HL-60 (cell line): ENCODE measurements around the gene FAHD2A.

Source experiments
- DNase-seq, 2 experiments: peaks; one replicate each; pipeline ENCODE4 v3.0.0-alpha.2; 2010 to 2020; ENCODE audit warnings: low read depth in 1 of 2, low spot score in 1 of 2
- H3K27ac ChIP-seq: fragments of 250-450 bp; sonication (Bioruptor Pico); replicated peaks from 2 replicates; pipeline ENCODE4 v1.5.1; 2020; ENCODE audit warnings: mild to moderate bottlenecking, moderate library complexity
- H3K27me3 ChIP-seq: fragments of 250-450 bp; sonication (Bioruptor Pico); 2 replicates; pipeline ENCODE4 v1.5.1; 2021; ENCODE audit warnings: mild to moderate bottlenecking, moderate library complexity; ENCODE audit not compliant: insufficient read depth, poor library complexity, severe bottlenecking
- H3K4me3 ChIP-seq: replicated peaks from 2 replicates; pipeline ENCODE4 v1.5.1; 2011; ENCODE audit warnings: mild to moderate bottlenecking, control low read depth, low read length; ENCODE audit not compliant: insufficient read depth
- GABPA ChIP-seq: IDR thresholded peaks from 2 replicates; pipeline ENCODE4 v1.6.1; 2012; ENCODE audit warnings: low read depth
- POLR2AphosphoS5 ChIP-seq: IDR thresholded peaks from 2 replicates; pipeline ENCODE4 v1.6.1; 2012; ENCODE audit warnings: low read depth
- SPI1 ChIP-seq: IDR thresholded peaks from 2 replicates; pipeline ENCODE4 v1.6.1; 2012; ENCODE audit warnings: low read depth, mild to moderate bottlenecking, borderline replicate concordance
- TF ChIP-seq, protein P1 (sequence below): IDR thresholded peaks from one replicate; pipeline ENCODE4 v1.5.1; 2011; ENCODE audit warnings: low read length, control low read depth, inconsistent platforms; ENCODE audit not compliant: insufficient read depth
- TF ChIP-seq, protein P2 (sequence below): IDR thresholded peaks from 2 replicates; pipeline ENCODE4 v1.6.1; 2012; ENCODE audit warnings: low read depth; ENCODE audit not compliant: insufficient replicate concordance

Gene FAHD2A

DNA sequence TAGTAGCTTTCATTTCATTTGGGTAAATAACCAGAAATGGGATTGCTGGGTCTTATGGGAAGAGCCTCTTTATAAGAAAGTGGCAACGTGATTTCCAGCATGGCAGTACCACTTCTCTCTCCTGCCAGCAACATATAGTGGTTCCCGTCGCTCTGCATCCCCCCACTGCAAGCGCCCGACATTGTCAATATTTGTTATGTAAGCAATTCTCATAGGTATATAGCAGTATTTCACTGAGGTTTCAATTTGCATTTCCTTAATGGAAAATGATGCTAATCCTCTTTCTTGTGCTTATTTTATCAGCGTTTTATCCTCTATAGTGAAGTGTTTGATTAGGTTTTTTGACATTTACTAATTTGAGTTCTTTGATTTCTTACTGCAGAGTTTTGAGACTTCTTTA, 36.0 kb upstream of the FAHD2A start:
- DNase-seq = no peak
- no peak overlapping the region for H3K4me3 ChIP-seq
- no peak for TF ChIP-seq GABPA
- TF ChIP-seq POLR2AphosphoS5 = no peak
- TF ChIP-seq, protein P1, sequence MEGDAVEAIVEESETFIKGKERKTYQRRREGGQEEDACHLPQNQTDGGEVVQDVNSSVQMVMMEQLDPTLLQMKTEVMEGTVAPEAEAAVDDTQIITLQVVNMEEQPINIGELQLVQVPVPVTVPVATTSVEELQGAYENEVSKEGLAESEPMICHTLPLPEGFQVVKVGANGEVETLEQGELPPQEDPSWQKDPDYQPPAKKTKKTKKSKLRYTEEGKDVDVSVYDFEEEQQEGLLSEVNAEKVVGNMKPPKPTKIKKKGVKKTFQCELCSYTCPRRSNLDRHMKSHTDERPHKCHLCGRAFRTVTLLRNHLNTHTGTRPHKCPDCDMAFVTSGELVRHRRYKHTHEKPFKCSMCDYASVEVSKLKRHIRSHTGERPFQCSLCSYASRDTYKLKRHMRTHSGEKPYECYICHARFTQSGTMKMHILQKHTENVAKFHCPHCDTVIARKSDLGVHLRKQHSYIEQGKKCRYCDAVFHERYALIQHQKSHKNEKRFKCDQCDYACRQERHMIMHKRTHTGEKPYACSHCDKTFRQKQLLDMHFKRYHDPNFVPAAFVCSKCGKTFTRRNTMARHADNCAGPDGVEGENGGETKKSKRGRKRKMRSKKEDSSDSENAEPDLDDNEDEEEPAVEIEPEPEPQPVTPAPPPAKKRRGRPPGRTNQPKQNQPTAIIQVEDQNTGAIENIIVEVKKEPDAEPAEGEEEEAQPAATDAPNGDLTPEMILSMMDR = no peak
- no peak for TF ChIP-seq SPI1
- TF ChIP-seq, protein P2, sequence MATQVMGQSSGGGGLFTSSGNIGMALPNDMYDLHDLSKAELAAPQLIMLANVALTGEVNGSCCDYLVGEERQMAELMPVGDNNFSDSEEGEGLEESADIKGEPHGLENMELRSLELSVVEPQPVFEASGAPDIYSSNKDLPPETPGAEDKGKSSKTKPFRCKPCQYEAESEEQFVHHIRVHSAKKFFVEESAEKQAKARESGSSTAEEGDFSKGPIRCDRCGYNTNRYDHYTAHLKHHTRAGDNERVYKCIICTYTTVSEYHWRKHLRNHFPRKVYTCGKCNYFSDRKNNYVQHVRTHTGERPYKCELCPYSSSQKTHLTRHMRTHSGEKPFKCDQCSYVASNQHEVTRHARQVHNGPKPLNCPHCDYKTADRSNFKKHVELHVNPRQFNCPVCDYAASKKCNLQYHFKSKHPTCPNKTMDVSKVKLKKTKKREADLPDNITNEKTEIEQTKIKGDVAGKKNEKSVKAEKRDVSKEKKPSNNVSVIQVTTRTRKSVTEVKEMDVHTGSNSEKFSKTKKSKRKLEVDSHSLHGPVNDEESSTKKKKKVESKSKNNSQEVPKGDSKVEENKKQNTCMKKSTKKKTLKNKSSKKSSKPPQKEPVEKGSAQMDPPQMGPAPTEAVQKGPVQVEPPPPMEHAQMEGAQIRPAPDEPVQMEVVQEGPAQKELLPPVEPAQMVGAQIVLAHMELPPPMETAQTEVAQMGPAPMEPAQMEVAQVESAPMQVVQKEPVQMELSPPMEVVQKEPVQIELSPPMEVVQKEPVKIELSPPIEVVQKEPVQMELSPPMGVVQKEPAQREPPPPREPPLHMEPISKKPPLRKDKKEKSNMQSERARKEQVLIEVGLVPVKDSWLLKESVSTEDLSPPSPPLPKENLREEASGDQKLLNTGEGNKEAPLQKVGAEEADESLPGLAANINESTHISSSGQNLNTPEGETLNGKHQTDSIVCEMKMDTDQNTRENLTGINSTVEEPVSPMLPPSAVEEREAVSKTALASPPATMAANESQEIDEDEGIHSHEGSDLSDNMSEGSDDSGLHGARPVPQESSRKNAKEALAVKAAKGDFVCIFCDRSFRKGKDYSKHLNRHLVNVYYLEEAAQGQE = no peak
- H3K27me3 ChIP-seq = no peaks in the 10 kb centered on the region
- no peak overlapping the region for H3K27ac ChIP-seq

DNA sequence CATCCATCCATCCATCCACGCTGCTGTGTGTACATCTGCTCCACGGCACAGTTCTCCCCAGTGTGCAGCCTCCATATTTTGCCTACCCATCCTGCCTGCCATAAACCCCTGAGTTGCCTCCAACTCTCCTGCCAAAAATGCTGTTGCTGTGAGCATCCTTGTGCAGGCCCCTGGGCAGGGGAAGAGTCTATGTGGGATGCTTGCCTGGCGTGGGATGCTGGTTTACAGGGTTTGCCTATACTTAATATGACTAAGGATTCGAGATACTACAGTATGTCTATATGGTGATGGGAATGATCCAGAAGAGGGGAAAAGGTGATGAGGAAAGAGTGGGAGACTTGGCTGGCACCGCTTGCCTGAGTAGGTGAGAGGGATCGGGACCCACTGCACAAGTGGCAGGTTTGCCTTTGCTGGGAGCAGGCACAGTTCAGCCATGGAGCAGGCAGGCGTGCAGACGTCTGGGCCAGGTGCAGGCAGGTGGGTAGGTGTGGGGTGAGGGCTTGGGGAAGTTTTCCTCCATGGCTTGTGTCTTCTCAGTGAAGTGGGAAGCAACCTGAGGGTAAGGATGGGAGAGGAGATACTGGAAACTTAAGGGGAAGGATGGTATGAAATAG, 30.2 kb upstream of the FAHD2A start:
- no peak overlapping the region for H3K4me3 ChIP-seq
- TF ChIP-seq, protein P2 = no peak
- no peak for TF ChIP-seq GABPA
- TF ChIP-seq POLR2AphosphoS5 = no peak
- TF ChIP-seq, protein P1 = no peak
- no peak for TF ChIP-seq SPI1
- no peaks in the 10 kb centered on the region for H3K27me3 ChIP-seq
- H3K27ac ChIP-seq = no peak overlapping the region
- DNase-seq = no peak

DNA sequence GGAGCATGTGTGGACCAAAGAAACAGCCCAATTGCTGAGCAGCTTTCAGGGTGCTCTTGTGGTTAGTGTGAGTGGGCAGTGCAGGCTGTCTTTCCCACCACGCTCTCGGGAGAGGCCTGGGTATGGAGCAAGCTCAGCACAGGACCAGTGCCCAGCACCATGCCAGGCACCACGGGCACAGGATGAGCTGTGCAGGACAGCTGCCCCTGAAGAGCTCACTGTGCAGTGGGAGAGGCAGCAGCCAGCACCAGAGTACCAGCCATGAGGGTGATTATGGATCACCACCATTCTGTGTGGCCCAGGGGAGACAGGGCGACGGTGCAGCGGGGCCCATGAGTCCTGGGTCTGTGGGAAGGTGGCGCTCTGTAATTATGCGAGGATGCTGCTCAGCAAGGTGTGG, 29.7 kb upstream of the FAHD2A start:
- DNase-seq = no peak

More for the DNA sequence above, 29.7 kb upstream of the FAHD2A start:
- no peak overlapping the region for H3K27ac ChIP-seq
- H3K27me3 ChIP-seq = no peaks in the 10 kb centered on the region
- TF ChIP-seq, protein P1 = no peak
- no peak for TF ChIP-seq GABPA
- TF ChIP-seq POLR2AphosphoS5 = no peak
- TF ChIP-seq SPI1 = no peak
- TF ChIP-seq, protein P2 = no peak
- H3K4me3 ChIP-seq = no peak overlapping the region
